Fibroblast of skin of abdomen (primary cell): ENCODE measurements around the gene PBX4.

ENCODE experiments used
- DNase-seq: peaks from one replicate; pipeline ENCODE4 v3.0.0-alpha.2; 2013

Gene PBX4

DNA sequence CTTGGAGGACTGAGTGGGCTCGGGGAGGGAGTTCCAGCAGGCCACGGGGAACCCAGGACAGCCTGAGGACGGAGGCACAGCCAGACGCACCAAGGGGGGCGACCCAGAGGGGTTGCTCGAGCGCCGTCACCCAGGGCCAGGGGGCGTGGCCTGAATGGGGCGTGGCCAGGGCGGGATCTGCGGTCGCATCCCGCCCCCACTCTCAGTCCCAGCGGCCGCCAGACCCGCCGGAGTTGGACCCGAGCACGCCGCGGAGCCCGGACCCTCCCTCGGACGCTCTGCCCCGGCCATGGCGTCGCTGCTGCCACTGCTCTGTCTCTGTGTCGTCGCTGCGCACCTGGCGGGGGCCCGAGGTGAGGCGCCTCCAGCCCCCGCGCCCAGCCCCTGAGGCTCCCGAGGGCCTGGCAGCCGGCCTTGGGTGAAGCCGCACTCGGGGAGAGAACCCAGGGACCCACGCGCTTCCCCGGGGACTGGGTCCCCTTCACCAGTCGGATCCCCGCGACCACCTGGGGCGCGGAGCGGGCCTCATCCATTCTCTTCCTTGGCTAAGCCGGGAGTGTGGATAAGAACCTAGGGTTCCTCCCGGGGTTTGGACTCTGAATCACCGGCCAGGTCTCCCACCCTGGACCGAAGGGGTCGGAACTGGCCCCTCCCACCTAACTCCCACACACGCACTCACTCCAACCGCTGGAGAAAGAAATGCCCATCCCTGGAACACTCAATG is 80.3 kb downstream of the PBX4 start, which contains the start of gene CILP2:
CILP2 (plus strand) TSS at position 205 of the 724 bp plus-strand sequence; CDS start at position 290, 85 bp downstream.
- no peak for DNase-seq

DNA sequence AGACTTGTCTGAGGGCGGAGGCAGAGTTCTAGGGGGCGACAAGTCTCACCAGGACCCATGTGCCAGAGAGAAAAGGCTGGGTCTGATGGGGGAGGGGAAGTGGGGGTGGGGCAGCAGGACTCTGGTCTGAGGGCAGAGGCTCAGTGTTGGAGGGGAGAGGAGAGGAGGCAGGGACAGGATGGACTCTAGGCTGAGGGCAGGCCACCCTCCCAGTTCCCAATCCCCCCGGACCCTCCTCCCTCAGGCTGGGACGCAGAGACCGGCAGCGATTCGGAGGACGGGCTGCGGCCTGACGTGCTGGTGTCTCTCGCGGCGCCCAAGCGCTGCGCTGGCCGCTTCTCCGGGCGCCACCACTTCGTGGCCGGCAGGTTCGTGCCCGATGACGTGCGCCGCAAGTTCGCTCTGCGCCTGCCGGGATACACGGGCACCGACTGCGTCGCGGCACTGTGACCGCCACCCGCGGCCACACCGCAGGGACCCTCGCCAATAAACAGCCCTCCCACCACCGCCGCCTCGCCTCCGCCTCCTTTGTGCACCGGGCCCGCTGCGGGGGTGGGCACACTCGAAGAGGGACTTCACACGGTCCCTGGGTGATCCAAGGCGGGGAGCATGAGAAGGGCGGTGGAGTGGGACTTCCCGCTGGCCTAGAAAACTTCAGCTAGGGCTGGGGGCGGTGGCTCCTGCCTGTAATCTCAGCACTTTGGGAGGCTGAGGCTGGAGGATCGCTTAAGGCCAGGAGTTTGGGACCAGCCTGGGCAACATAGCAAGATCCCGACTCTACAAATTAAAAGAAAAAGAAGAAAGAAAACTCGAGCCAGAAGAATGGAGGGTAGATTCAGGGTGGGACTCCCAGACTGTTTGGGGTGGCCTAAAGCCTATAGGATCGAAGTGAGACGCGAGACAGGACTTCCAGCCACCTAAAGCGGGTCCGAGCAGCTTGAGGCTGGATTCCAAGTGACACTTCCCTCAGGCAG is 81.1 kb downstream of the PBX4 start:
- DNase-seq = no peak

DNA sequence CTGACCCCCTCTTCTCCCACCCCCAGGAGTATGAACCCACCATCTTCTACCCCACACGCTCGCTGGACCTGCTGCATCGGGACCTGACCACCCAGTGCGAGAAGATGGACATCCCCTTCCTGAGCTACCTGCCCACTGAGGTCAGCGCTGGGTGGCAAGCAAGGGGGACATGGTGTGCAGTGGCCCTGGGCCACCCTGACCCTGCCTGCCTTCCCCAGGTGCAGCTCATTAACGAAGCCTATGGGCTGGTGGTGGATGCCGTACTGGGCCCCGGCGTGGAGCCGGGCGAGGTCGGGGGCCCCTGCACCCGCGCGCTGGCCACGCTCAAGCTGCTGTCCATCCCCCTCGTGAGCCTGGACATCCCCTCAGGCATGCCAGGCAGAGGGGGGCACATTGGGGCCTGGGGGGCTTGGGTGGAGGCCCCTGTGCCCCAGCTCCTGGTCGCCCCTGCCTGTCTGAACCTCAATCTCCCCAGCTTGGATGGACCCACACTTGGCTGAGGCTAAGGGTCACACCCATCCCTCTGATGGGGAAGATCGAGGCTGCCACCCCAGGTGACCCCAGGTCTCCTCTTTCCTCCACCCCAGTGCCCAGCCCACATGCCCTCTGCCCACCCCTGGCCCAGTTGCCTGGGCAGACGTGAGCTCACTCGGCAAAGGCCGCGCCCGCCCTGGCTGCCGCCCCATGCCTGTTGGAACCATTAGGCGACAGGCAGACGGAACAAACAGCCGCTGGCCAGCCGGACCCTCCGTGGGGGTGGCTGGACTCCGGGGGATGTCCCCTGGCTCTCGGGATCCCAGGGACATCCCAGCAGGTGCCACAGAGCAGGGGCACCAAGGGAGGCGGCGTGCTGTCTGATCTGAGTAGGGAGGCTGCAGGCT is 82.9 kb downstream of the PBX4 start:
- no peak for DNase-seq

DNA sequence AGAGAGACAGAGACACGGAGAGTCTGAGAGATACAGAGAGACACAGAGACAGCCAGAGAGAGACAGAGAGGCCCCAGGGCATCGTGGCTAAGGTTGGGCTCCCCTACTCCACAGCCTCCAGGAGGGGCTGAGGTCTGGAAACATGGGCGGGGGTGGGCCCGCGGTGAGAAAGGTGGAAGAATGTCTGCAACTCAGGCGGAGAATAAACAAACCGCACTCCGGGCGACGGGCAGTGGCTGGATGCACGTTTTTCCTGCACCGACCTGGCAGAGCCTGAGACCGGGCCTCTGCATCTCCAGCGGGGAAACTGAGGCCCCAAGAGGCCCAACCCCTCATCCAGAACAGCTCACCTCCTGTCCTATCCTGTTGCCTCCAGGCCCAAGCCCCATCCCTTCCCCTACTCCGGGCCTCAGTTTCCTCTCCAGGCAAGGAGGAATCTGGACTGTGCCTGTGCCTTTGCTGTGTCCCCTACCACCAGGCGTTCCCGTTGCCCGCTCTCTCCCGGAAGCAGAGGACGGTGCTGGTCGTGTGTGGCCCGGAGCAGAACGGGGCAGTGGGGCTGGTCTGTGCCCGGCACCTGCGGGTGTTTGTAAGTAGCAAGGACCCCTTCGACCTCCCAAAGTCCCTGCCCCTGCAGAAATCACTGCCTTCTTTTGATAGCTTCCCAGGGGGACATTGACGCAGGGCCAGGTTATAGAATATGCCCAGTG is 83.8 kb downstream of the PBX4 start:
- no peak for DNase-seq

DNA sequence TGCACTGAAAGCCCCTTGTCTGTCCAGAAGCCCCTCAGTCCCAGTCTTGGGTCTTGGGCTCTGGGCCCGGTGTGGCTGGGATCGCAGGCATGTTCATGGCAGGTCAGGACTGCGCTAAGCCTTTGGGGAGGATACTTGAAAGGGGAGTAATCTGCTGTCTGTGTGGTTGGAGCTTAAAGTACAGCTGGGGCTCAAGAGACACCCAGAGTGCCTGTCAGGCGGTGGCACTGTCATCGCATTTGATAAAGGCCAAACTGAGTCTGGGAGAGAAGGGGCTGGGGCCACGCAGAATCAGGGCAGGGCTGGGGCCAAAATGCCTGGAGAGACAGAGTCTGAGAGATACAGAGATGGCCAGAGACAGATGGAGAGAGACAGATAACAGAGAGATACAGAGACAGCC is 84.6 kb downstream of the PBX4 start:
- no peak for DNase-seq

DNA sequence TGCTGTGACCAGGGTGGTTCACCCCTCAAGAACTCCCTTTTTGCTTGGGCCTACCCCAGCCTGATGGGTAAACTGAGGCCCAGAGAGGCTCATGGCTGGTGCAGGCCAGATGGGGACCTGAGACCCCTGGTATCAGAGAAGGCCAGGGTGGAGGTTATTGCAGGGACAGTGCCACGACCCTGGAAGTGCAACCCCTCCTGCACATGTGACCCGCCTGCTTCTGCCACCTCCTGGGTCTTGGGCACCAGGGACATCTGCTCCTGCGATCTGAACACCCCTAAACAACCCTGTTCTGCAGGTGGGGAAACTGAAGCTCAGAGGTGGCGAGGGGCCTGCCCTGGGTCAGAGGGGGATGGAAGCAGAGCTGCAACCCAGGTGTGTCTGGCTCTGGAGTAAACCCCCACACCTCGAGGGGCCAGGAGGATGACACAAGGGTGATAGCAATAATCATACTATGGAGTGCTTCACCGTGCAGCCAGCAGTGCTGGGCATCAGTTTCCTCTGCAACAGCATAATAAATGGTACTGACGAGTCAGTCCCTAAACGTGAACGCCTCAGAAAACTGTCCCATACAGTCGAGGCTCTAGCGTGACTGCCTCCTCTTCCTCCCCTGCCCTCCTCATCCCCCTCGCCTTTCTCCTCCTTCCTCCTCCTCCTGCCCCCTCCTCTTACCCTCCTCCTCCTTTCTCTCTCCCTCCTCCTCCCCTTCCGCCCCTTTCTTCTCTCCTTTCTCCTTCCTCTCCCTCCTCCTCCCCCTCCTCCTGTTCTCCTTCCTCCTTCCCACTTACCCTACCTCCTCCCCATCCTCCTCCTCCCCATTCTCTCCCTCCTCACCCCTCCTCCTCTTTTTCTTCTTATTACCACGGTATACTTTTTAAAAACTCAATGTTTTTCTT is 85.4 kb downstream of the PBX4 start:
- no peak for DNase-seq

DNA sequence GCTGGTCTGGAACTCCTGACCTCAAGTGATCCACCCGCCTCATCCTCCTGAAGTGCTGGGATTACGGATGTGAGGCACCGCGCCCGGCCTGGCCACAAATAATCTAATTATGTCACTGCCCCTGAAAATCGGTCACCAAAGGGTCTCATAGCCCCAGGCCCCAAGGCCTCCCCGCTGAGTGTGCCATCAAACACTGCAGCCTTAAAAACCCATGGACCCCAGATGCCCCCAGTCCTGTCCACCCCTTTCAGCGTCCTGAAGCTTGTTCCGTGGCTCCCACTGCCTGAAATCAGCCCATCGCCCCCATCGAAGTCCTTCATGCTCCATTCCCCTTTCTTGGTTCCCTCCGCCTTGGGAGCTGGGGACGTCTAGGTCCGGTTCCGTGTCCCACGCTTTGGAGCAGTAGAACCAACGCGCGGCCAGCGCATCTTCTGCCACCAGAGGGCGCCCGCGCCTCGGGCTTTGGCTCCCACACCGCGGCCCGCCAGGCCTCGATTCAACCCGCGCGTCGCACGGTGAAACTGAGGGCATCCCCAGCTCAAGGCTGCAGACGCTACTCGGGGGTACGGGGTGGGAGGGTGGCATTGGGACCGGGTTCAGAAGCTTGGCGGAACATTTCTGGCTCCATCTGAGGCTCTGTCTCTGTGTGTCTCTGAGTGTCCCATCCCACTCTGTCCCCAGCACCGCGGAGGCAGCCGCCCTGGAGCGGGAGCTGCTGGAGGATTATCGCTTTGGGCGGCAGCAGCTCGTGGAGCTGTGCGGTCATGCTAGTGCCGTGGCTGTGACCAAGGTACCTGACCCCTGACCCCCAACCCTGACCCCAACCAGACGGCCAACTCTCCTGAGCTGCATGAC is 86.3 kb downstream of the PBX4 start:
- DNase-seq = peak; percentile 56

DNA sequence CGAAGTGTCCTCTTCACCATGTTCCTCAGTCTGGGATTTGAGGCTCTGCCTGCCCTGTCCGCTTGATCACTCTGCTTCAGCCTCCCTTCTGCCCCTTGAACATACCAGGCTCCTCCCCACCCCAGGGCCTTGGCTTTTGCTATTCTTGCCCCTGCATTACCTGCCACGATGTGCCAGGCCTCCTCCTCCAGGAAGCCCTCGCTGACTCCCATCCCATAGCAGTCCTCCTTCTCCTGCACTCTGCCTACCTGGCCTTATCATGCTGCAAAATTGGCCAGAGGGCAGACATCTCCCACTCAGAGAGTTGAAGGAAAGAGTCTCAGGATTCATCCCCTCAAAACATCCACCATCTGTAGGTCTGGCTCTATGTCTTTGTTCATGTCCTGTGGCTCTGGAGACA is 87.6 kb downstream of the PBX4 start:
- DNase-seq = no peak

DNA sequence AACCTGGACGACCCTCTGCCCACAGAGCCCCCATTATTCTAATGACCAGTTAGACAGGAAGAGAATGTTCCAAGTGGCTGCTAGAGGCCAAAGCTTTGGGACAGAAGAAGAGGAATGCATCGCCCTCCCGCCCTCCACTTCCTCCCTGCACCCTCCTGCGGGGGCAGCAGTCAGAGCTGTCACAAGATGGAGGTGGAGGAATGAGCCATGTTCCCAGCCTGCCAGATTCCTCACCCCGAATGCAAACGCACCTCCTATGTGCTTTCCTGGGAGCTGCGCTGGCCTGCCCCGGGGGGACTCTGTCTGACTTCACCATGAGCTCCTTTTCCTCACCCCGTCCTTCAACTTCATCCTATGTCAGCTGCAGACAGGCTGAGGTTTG is 88.1 kb downstream of the PBX4 start:
- no peak for DNase-seq

DNA sequence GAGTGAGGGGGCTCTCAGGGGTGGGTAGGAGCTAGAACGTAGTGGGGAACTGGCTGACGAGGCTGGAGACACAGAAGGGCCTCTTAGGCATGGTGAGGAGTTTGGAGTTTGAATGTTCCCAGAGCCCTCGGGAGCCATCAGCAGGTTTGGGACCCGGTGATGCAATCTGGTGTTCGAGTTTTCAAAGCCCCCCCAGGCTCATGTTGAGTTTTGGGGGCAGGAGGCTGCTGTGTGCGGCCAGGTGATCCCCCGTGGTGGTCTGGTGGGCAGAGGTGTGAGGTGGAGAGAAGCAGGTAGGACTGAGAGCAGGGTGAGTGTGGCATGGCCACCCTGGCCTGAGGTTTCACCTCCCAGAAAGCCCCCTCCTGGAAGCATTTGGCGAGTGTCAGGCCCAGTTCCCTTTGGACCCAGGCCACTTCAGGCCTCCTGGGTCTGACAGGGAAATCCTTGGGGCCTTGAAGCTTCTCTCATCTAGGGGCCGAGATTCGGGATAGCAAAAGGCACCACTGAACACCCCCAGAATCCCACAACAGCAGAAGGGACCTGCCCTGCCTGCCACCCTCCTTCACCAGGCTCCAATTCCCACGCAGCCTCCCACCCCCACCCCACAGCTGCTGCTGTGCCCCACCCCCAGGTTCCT is 88.6 kb downstream of the PBX4 start:
- DNase-seq = no peak

DNA sequence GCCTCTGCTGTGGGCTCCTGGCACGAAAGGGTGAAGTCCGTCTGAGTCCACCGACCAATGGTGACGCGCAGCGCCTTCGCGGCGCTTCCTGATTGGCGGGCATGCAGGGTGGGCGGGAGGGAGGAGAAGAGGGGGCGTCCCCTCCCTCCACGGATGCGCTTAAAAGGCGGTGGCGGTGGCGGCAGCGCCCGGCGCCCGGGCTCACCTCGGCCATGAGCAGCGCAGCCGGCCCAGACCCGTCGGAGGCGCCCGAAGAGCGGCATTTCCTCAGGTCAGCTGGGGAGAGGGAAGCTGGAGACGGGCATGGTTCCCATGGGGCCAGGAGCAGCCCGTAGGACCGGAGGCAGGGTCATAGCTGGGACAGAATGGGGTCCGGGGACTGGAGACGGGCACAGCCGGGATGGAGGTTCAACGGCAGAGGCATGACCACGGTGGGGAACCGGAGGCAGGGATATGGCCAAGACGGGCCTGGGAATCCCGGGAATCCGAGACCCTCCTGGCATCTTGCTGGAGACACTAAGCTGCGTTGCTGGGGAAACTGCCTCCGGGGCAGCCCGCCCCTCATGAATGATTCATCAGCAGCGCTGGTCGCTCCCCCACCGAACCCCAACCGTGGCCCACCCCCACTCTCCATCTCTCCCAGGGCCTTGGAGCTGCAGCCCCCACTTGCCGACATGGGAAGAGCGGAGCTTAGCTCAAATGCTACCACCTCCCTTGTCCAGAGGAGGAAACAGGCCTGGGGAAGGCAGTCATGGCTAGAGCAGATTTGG is 89.6 kb downstream of the PBX4 start, which contains the start of gene YJEFN3:
YJEFN3 (plus strand) TSS at position 191 of the 770 bp plus-strand sequence; CDS start at position 213, 22 bp downstream.
- DNase-seq = peak; percentile 44

DNA sequence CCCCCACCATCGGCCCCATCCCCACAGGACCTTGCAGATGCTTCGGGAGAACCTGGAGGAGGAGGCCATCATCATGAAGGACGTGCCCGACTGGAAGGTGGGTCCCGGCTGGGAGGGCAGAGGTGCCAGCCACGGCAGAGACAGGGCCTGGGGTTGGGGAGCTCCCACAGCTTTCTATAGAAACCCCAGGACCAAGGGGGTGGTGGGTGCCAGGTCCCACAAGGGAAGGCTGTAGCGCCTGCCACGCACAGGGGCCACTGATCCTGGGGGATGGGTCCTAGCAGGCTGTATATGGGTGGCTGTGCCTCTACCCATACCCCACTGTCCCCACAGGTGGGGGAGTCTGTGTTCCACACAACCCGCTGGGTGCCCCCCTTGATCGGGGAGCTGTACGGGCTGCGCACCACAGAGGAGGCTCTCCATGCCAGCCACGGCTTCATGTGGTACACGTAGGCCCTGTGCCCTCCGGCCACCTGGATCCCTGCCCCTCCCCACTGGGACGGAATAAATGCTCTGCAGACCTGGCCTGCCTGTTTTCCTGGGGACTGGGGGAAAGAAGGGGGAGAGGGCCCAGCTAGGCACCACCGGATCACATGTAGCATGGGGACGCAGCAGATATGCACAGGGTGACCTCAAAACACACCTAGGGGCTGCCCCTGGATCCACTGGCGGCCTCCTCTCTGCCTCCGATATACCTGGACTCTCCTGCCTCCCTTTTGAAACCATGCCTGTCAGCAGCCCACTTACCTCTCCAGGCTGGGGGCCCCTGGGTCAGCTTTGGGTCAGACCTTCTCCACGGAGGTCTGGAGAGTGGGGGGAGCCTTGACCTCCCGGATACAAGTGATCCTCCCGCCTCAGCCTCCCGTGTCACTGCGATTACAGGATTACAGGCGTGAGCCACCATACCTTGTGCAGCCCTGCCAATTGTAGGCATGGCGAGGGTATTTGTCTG is 90.5 kb downstream of the PBX4 start:
- no peak for DNase-seq

DNA sequence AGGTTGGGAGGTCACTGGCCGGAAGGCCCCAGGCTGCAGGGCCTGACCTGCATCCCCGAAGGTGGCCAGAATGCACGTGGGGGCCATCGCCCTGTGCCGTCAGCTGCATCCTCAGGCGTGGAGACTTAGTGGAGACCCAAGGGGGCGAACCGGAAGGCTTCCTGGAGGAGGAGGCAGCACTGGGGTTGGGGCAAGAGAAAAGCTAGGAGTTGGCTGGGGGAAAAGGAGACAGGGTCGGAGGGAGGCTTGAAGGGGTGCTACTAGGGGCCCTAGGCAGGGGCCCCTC is 91.2 kb downstream of the PBX4 start:
- DNase-seq = no peak

DNA sequence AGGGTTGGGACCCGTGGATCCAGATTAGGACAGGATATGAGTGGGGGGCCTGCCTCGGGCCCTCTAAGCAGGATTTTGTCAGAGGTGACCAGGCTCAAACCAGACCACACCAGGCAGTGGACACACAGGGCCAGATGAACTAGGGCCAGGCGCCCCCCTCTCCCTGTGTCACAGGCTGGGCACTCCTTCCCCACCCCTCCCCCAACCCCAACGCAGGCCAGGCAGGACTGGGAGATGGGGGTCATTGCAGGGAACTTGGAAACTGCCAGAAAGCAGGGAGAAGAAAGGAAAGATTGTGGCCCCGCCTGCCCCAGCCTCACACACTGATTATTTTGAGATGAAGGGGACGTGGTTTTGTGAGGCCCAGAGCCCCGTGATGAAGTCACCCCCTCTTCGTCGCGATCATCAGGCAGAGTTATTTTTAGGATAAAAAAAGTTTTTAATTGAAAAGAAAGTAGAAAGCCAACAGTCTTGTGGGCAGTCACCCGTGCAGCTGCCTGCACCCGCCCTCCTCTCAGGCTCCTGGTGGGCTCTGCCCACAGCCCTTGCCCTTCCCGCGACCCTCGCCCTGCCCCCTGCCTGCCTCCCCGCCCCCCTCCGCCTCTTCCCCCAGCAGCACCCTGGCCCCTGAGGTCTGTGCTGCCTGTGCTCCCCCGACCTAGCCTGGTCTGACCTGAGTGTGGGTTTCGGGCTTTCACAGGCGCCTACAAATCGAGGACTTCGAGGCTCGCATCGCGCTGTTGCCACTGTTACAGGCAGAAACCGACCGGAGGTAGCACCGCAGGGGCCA is 91.7 kb downstream of the PBX4 start:
- DNase-seq = no peak

DNA sequence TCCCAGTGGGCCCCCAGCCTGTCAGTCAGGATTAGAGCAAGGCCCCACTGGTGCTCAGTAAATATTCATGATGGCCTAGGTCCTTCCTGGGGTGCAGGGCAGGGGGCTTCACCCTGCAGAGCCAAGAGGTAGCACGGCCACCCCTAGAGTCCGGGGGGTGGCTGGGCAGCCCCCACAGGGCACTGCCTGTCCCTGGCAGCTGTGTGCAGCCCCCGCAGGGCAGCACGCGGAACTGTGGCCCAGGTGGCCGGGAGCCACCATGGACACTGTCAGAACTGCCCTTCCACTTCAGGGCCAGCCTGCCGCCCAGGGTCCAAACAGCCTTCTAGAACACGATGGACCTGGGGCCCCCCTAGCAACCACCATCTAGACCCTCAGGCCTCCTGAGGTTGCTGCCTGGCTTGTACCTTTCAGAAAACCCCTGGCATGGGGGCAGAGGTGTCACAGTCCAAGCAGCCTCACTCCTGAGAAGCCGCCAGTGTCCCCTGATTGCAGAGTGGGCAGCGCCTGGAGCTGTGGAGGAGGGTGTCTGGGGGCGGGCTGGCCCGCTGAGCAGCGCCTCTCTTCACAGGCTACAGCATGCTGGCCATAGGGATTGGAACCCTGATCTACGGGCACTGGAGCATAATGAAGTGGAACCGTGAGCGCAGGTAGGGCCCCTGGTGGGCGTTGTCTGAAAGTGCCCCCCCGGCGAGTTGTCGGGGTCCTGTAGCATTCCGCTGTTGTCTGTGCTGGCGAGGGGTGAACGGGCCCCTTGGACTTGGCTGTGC is 92.7 kb downstream of the PBX4 start:
- no peak for DNase-seq

DNA sequence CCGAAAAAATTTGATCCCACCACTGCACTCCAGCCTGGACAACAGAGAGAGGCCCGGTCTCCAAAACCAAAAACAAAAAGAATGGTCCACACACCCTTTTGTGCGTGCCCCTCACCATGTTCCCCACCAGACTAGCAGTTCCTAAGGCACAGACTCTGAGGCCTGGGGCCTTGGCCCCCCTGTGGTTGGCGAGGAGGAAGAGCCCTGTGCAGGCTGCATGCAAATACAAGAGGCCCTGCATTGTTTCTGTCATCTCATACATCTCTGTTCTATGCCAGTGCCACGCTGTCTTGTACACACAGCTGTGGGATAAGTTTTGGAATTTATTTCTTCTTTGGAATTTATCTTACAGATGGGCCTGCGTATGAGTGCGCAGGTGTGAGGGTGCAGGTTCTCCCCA is 94.4 kb downstream of the PBX4 start:
- no peak for DNase-seq
